Endothelial cell of hepatic sinusoid (primary cell): Measurements from ENCODE around the gene PPP2R5B.

Experiments used
- in situ Hi-C: cut with HindIII; loops from 2 replicates; pipeline ENCODE4 v1.10.0; 2017; ENCODE audit warnings: low sequenced_read_pairs

The PPP2R5B gene

DNA sequence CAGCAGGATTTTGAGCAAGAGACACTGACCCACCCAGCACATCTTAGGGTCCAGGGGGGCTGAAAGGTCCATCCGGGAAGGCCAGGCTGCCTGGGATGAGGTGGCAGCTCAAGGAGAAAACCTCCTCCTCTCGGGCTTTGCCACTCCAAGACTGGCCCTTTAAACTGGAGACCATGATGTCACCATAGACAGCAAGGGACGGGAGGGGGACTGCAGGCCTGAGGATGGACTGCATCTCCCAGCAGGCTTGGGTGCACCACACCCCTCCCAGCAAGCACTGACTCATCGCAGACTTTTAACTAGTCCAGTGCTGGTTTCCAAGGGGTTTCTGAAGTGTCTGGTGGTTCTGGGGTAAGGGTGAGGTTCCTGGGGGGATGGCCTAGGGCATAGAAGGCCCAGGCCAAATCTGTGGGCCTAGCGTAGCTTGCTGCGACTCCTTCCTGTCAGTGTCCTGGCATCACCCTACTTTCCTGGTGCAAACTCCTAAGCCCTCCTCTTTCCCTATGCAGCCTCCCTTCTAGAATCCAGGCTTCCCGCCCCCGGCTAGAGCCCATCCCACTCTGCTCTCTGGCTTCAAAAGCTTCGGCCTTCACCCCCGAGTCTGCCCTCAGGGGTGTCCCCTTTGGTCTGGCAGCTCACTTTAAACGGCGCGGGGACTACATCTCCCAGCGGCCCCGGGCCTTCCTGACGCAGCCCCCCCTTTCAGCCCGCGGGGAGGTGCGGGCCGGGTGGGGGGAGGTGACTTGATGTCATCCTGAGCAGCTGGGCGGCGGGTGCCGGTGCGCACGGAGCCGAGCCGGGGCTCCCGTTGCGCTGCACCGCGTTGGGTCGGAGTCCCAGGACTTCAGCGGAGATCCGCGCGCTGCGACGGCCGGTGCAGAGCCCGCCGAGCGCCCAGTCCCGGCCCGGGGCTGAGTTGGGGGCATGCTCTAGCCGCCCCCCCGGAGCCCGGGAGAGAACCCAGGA is at the start of gene PPP2R5B:
Gene PPP2R5B (plus strand): TSS at position 746 of the 966 bp plus-strand sequence. CDS start 1,046 bp downstream, outside the sequence.
- in situ Hi-C loops: no loop called here

DNA sequence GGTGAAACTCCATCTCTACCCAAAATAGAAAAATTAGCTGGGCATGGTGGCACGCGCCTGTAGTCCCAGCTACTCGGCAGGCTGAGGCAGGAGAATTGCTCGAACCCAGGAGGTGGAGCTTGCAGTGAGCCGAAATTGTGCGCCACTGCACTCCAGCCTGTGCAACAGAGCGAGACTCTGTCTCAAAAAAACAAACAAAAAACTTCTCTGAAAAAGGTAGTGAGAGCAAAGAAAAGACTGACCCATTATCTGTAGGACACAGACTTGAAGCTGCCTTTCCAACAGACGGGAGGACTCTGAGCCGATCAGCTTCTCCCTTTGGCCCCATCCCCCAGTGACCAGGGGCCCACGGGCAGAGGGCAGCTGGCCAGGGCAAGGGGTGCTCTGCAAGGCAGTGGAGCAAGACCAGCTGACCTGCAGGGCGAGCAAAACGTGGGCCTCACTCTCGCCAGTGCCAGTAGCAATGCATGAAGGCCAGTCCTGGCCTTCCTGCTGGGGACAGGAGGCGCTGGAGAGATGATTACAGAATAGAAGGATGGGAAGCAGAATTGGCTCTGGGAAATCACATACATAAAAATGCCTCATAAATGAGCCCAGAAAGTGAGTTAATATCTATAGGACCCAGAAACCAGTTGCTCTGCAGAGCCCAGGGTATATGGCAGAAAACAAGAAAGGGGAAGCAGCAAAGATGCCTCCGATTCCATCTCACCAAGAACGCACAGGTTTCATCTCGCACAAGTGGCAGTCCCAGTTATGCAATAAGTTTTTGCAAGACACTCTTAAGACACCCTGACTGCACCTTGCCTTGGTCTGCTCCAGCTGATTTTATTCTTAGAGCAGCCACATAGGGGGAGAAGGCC is 48.9 kb upstream of the PPP2R5B start:
- in situ Hi-C loops: no loop called here

DNA sequence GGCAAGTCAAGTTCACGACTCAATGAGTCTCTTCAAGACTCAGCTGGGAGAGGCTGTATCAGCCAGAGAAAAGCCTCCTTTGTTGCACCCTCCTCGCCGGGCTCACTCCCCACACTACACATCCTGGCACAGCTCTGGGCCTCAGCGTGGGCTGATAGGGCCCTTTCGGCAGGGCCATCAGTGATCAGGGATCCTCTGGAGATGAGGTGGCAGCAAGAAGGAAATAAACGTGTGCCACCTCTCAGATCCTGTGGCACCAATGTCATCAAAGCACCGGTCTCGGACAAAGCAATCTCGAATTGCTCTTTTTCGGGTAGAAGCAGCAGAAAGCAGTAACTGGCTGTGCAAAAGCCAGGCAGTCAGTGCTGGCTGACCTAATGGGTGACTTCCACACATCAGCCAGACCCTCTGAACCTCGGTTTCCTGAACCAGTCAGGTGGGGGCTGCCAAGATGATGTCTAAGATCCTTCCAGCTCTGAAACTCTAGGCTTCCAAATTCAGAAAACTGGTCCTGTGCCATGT is 48.2 kb upstream of the PPP2R5B start:
- in situ Hi-C loops: no loop called here

DNA sequence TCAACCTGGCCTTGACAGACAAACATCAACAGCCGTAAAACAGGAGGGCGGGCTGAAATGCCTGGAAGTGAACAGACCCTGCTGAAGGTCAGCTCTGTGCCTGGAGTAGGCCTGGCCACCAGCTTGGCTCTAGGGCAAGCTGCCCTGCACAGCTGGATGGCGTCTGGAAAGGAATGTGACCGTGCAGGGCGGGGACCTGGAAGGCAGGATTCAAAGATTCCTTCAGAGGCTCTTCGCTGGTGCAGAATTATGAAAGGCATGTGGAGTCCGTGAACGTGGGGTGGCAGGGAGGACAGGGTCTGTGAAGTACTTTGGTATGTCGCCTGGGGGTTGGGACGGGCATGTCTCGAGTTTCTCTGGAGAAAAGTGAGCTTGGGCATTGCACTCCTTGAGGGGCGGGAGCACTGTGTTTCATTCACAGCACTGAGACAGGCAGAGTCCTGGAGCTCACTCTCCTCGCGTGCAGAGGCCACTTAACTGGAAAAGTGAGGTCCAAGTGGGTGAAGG is 47.6 kb upstream of the PPP2R5B start:
- in situ Hi-C loops: no loop called here

DNA sequence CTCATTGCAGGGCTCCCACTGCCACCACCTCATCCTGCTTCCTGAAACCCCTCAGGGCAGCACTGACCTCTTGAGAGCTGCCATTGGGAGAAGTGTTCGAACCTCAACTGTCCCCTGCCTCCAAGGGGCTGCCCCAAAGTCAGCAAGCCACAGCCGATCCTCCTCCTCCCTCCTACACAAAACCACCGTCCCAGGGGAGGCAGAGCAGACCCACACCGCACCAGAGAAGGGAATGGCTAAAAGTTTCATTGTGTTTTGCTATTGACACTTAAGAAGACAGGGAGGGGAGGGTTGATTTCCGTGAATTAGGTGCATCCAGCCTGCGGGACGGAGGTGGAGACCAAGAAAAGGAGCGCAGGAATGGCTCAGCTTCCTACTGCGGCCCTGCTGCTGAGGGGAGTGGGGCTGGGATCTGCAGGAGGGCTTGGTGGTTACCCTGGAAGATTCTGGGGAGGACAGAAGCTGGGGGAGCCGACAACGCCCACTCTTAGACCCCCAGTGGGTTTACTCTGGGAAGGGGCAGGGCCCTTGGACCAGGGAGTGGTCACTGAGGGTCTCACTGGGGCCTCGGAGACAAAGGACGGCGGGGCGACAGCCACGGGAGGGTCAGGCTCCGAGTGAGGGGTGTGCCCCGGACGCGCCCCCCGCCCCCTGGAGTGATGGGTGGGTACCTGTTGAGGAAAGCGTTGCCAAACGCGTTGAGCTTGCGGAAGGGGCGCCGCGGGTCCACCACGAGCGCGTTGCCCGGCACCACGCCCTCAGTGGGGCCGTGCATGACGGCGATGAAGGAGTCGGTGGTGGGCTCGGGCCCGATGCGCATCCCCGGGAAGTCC is 46.9 kb upstream of the PPP2R5B start:
- in situ Hi-C loops: no loop called here

DNA sequence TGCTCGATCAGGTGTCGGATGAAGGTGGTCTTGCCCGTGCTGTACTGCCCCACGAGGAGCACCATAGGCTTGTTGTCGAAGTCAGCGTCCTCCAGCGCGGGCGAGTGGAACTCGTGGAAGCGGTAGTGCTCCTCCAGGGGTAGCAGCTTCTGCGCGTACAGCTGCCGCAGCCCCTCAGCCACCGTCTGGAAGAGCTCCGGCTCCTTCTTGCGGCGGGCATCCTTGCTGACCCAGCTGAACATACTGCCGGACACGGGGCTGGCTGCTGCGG is 46.3 kb upstream of the PPP2R5B start:
- in situ Hi-C loops: no loop called here

DNA sequence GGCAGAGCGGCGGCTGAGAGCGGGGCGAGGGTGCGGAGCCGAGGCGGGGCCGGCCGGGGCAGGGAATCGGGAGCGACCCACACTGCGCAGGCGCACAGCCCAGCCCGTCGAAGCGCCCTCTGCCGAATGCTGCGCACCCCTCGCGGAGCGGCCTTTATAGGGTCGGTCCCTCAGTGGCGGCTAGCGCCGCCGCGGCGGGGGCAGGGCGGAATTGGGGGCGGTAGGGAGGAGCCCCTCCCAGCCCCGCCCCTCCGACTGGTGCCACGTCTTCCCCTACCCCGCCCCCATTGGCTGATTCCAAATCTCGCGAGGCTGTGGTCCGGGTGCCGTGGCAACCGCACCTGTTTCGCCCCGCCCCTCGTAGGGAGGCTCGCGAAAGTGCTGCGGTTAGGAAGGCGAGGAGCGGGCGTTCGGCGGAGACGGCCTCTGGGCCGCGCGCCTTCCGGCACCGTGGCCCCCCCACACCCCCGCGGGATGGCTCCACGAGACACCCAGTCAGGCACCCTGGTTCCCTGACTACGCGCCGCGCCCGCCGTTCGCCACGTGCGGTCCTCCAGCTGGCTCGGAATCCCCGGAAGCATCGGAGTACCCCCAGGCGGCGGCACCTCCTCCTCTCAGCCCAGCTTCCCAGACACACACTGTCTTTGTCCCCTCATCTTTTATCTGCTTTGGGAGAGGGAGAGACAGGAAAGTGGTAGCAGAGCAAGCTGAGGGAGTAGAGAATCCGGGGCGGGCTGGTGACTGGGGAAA is 45.8 kb upstream of the PPP2R5B start, which contains the start of gene EHD1:
Gene EHD1 (minus strand): TSS at position 128 of the 750 bp plus-strand sequence. CDS start 157 bp downstream, outside the sequence.
- in situ Hi-C loops: no loop called here

DNA sequence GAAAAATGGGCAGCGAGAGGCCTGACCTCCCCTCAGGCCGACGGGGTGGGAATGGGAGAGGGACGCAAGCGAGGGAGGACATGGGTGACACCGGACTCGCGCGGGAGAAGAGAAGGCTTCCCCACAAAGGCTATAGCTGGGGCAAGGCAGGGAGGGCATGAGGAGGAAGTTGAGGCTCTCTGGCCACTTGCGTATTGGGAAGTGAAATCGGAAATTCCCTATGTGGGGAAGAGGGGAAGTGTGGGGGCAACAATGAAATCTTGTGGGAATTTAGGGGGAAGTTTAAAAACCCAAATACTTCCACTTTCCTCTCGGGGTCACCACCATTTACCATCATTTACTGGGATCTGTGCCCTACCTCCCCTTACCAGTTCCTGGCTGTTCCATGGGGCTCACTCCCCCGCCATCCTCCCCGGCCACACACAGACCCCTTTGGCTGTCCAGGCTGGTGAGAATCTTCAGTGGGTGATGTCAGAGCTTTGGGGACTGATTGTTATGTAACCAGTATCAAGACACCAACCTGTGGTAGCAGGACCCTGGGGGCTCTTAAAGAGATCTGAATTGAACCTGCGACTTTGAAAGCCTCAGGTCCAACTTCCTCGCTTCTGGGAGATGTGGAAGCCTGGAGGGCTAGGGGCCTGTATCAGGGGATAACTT is 45.1 kb upstream of the PPP2R5B start:
- in situ Hi-C loops: no loop called here

DNA sequence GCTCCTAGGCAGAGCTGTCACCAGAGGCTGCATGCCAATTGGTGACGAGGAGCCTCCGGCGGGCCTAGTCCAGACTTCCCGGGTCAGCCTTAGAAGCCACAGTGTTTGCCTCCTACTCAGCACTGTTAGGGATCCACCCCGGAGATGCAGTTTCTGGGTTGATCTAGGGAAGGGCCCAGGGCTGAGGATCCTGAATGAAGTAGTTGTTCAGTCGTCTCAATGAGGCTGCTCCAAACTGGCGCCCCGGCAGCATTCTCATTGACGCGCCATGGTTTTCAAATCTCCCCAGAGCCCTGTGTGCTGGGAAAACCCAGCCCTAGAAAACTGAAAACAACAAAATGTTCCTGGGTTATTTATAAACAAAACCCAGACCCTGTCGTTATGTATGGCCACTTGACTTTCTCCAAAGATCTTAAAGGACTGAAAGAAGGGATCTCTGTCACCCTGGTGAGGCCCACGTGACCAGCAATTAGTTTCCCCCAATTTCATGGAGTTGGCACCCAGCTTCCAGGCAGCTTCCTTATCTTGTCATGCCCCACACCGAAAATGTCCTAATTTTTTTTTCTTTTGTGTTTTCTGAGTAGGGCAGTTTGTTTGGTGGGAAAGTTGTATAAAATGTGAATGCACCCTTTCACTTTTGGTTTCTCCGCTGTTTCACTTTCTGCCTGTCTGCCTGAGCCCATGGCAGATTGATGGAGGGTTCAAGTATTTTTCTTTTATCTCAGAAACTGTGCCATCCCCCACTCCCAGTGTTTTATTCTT is 44.1 kb upstream of the PPP2R5B start:
- in situ Hi-C loops: no loop called here

DNA sequence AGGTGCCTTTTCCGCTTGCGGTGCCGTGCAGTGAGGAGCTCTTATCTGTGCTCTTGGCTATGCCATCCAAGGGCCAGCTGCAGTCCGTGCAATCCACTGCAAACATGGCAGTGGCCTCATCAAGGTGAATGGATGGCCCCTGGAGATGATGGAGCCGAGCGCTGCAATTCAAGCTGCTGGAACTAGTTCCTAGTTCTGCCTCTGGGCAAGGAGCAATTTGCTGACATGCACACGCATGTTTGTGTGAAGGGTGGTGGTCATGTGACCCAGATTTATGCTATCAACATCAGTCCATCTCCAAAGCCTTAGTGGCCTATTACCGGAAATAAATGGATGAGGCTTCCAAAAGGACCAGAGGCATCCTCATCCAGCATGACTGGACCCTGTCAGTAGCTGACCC is 43.0 kb upstream of the PPP2R5B start:
- in situ Hi-C loops: no loop called here

DNA sequence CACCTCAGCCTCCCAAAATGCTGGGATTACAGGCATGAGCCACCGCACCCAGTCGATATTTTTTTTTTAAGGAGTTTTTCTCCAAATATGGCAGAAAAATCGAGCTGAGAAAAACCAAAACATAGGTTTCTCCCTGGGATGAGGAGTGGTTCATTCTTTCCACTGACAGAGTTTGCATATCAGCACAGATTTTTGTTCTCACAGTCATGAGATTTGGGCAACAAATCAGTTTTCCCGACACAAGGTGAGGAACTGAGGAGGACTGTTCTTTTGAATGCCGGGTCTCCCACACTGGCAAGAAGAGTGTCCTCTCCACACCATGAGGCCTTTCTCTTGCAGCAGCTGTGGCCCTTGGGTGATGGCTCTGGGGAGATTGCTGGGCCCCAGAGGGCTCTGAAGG is 42.2 kb upstream of the PPP2R5B start:
- in situ Hi-C loops: no loop called here

DNA sequence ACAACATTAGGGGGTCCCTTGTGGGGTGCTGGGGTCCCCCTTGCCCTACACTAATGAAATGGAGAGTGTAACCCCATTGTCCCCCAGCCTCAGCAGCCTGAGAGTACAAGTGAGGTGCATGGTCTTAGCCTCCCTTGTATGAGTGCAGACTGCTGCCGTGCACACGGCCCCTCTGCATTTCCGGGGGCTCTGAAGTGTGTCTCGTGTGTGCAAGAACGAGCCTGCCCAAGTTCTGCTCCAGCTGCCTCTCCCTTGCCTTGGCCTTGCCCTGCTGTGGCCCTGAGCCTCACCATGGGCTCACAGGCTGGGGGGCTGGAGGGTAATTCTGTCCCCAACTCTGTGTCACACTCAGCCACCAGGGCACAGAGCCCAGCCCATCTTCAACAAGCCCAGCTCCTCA is 40.9 kb upstream of the PPP2R5B start:
- in situ Hi-C loops: no loop called here

DNA sequence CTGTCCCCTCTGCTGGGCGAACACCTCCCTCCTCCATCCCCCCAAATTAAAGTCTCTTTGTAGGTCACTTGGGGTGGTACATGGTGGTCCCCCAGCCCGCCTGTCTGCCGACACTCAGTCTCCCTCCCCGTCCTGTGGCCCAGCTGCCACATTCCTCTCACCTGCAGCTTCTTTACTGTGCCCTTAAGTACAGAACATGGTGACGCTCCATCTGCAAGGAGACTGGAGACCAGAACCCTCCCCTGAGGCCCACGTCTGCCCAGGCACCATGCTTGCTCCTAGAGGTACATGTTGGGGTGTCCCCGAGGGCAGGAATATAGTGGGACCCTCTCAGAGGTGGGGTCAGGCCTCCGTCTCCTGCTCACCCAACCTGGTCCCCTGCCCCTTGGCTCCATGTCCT is 40.5 kb upstream of the PPP2R5B start:
- in situ Hi-C loops: no loop called here

DNA sequence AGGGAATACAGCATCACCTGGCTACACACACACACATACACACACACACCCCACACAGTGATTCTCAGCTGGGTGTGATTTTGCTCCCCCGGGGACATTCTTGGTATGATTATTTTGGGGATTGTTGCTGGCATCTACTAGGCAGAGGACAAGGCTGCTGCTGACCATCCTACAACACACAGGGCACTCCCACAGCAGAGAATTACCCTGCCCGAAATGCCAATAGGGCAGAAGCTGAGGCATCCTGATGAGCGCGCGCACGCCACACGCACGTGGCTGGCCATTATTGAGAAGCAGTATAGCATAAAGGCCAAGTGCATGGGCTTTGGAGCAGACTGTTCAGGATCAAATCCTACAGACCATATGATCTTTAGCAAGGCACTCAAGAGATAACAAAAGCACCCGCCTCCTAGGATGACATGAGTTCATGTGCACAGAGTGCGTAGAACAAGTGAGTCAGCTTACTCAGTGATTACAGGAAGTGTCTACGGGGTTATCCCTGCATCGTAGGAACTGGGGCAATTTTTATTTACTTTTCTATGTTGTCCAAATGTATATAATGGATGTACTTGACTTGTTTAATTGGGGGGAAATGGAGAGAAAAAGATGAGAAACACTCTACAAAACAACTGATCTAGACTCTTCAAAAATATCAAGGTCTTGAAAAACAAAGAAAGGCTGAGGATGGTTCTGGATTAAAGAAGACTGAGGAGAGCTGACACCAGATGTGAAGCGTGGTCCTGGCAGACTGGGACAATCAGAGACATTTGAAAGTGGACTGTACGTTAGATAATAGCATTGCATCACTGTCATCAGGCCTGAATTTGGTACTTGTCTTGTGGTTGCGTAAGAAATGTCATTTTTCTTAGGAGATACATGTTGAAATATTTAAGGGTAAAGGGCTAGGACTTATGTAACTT is 38.9 kb upstream of the PPP2R5B start:
- in situ Hi-C loops: no loop called here

DNA sequence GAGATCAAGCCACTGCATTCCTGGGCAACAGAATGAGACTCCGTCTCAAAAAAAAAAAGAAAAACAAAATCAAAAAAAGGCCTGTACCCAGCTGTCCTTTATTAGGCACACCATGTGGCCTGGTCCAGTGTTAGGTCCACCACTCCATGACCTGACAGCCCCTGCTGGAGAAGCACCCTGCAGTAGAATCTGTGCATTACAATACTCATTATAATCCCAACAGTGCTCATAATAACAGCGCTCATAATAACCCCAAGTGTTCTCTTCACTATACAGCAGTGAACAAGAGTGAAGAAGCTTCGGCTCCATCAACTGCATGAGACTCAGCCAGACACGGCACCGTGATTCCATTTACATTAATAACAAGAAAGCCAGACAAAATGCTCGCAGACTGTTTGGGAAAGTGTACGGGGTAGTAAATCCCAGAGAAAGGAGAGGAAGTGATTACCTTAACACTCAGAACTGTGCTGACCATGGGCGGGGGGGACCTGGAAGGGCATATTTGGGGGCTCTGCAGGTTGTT is 37.2 kb upstream of the PPP2R5B start:
- in situ Hi-C loops: no loop called here

DNA sequence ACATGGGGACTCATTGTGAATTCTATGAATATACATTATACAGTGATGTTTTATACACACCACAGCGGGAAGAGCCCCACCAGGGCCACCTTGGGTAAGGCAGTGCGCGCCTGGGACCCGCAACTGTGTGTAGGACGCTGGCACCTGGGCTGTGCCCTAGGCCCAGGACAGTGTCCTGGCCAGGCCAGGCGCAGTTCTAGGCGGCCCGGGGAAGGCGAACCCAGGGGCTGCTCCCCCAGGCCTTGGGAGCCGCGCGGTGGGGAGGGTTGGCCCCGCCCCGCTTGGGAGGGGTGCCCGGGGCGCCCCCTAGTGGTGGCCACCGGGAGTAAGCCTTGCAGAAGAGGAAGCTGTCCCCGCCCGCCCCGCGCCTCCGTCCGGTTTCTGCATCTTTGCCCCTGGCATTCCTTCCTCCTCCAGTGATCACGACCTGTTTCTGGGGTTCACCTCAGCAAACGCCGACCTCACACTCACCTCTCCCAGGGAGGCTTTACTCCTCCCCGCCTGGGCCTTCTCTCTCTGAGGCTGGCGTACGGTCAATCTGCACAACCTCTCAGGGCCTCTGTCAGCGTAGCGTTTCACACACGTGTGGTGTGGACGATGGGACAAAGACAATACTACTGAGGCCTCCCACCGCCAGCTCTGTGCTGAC is 36.6 kb upstream of the PPP2R5B start:
- in situ Hi-C loops: no loop called here

DNA sequence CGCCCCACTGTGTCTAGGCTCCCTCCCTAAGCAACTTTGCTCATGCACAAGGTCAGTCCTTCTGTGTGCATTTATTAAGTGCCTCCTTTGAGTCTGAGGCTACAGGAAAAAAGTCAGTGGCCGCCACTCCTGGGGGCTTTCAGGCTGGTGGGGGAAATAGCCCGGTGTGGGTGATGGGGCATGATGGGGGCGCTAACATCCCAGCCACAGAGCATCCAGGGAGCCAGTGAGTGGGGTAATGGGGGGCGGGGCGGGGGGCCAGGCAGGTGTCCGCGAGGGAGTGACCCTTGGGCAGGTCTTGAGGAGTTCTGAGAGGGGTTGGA is 36.1 kb upstream of the PPP2R5B start:
- in situ Hi-C loops: no loop called here
